Fibroblast of the aortic adventitia (primary cell): Measurements from ENCODE around the gene RAI14. TPM values are rescaled to one million over a fixed set of nuclear protein-coding genes. Genes with fewer than 3 reads are reported as not detected.

Experiments used
- DNase-seq: peaks from one replicate; pipeline ENCODE4 v3.0.0-alpha.2; 2010; ENCODE audit warnings: low read depth
- H3K4me3 ChIP-seq: 2 replicates; pipeline ENCODE4 v1.5.1; 2011; ENCODE audit warnings: low read depth, mild to moderate bottlenecking, control low read depth, low read length, moderate library complexity
- total RNA-seq: library from RNA; depleted of rRNA; stranded (reverse); fragments of >200 nt; gene quantifications from 2 replicates; pipeline ENCODE4 v1.2.3, GENCODE V29; 2012; ENCODE audit warnings: low replicate concordance
- TF ChIP-seq, protein P1 (sequence below): IDR thresholded peaks from 2 replicates; pipeline ENCODE4 v1.5.1; 2011; ENCODE audit warnings: mild to moderate bottlenecking, low read length, control low read depth, inconsistent platforms; ENCODE audit not compliant: insufficient read depth

Gene RAI14
- total RNA-seq, 1 donor = 100 TPM

DNA sequence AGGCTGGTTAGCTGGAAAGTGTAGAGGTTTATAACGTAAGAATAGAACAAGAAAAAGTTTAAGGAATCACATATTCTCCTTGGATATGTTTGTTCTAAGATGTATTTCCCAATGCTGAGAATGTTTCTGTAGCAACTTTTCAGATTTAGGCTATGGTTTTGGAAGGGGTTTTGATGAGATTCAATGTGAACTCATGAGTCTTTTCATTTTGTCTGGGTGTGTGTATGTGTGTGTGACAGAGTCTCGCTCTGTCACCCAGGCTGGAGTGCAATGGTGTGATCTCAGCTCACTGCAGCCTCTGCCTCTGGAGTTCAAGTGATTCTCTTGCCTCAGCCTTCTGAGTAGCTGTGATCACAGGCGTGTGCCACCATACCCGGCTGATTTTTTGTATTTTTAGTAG, 38.6 kb downstream of the RAI14 start:
- H3K4me3 ChIP-seq = no peak overlapping the region
- TF ChIP-seq, protein P1, sequence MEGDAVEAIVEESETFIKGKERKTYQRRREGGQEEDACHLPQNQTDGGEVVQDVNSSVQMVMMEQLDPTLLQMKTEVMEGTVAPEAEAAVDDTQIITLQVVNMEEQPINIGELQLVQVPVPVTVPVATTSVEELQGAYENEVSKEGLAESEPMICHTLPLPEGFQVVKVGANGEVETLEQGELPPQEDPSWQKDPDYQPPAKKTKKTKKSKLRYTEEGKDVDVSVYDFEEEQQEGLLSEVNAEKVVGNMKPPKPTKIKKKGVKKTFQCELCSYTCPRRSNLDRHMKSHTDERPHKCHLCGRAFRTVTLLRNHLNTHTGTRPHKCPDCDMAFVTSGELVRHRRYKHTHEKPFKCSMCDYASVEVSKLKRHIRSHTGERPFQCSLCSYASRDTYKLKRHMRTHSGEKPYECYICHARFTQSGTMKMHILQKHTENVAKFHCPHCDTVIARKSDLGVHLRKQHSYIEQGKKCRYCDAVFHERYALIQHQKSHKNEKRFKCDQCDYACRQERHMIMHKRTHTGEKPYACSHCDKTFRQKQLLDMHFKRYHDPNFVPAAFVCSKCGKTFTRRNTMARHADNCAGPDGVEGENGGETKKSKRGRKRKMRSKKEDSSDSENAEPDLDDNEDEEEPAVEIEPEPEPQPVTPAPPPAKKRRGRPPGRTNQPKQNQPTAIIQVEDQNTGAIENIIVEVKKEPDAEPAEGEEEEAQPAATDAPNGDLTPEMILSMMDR = no peak
- DNase-seq = no peak

DNA sequence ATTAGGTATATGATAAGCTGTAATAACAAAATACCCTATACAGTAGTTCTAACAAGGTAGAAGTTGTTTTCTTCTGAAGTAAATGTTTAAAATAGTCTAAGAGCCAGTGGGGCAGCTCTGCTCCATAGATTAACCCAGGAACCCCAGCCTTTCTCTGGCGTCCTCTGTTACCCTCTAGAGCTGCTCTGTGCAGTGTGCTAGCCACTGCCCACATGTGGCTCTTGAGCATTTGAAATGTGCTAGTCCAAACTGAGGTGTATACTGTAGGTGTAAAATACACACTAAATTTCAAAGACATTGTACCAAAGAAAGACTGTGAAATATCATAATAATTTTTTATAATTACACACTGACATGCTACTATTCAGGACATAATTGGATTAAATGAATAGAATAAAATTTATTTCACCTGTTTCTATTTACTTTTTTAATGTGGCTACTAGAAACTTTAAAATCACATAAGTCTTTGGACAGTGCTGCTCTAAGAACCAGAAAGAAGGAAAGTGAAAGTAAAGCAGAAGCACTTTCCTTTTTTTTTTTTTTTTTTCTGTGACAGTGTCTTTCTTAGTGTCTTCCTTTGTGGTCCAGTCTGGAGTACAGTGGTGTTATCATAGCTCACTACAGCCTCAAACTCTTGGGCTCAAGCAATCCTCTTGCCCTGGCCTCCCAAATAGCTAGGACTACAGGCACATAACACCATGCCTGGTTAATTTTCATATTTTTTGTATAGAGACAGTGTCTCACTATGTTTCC, 39.3 kb downstream of the RAI14 start:
- H3K4me3 ChIP-seq = peak overlapping the region; percentile 42
- DNase-seq = peak; percentile 29
- TF ChIP-seq, protein P1 = no peak

DNA sequence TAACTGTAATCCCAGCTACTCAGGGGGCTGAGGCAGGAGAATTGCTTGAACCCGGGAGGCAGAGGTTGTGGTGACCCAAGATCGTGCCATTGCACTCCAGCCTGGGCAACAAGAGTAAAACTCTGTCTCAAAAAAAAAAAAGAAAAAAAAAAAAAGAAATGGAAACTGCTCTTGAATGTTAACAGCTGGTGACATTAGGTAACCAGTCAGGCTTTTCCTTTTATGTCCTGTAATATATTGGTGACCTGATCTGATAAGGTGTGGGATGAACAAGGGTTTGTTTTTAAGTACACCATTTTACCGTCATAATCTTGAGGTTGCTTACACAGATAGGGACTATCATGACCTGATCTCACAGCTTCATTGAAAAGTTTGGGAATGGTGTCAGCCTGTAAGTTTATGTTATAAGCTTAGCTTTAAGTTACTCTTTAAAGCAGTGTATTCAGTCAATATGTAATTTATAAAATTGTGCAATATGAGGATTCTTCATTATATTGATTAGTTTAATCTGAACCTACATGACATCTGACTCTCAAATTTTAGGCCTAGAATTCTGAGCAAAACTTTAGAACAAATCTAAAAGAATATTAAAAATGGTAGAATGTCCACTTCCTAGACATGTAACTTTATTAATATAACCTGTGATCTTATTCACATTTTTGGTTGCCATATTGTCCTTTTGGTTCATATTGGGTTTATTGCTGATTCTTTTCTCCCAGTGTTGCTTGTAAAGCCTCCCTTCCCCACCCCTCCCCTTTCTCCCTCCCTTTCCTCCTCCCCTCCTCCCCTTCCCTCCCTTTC, 41.4 kb downstream of the RAI14 start:
- H3K4me3 ChIP-seq = no peak overlapping the region
- TF ChIP-seq, protein P1 = no peak
- DNase-seq = no peak

DNA sequence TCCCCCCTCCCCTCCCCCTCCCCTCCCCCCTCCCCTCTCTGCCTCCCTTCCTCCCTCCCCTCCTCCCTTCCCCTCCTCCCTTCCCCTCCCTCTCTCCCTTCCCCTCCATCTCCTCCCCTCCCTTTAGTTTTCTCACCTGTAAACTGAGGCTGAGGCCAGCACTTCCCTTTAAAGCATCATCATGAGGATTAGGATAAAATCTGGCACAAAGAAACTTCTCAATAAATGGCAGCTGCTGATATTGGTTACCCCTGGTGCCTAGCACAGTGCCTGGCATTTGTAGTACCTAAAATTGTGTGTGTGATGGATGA, 41.9 kb downstream of the RAI14 start:
- DNase-seq = no peak
- H3K4me3 ChIP-seq = no peak overlapping the region
- TF ChIP-seq, protein P1 = no peak

DNA sequence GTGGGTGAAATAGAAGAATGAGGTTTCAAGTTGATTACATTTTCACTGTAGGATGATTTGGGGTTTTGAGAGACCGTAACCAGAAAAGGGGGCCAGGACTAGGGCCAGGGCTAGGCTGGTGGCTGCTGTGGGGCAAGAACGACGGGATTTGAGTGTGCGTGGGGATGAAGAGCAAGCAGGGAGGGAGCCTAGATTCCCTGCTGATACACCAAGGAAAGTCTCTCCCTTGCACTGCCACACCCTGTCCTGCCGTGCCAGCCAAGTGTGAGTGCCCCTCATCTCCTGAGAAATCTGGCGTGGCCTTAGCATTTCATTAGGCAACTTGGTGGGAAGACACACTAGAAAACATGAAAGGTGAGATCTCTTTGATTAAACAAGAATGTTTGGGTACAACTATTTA, 42.6 kb downstream of the RAI14 start:
- TF ChIP-seq, protein P1 = no peak
- no peak for DNase-seq
- H3K4me3 ChIP-seq = no peak overlapping the region

DNA sequence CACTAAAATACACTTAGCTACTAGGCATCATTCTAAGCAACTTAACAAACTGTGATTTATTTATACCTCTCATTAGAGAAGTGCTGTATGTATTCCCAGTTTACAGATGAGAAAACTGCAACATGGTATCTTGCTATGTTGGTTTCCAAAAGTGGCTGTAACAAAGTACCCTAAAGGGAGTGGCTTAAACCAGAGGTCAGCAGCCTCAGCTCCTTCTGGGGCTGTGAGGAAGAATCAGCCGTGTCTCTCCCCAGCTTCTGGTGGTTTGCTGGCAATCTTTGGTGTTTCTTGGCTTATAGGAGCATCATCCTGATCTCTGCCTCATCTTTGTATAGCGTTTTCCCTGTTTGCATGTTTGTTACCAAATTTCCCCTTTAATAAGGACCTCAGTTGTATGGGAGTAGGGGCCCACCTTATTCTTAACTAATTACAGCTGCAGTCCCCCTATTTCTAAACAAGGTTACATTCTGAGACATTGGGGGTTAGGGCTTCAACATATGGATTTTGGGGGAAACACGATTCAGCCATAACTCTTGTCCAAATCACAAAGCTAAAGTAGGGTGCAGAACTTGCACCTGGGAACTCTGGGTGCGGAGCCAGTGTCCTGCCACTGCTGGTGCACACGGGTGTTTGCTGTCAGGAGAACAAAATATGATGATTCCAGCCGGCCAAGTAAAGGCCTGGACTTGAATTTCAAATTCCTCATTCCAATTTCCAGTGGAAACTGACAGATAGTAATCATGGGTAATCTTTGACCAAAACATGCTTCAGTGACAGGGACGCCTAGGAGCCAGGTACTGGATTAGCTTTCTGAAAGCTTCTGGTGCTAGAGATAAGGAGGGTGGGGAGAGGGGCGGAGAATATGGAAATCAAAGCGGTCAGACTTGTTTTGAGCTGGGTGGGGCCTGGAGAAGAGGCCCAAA, 43.3 kb downstream of the RAI14 start:
- no peak for DNase-seq
- TF ChIP-seq, protein P1 = no peak
- no peak overlapping the region for H3K4me3 ChIP-seq
